Prostate gland (tissue), 2 donors: ENCODE data around the gene MLLT1. TPM values are rescaled to one million over a fixed set of nuclear protein-coding genes. Genes with fewer than 3 reads are reported as not detected.

Experiments
- DNase-seq: peaks from one replicate; pipeline ENCODE4 v3.0.0-alpha.2; 2019; ENCODE audit warnings: low spot score
- H3K27ac ChIP-seq, 2 donors: fragments of 200-600 bp; sonication (generic); 2 replicates each; pipeline ENCODE4 v1.5.1; 2017 to 2019
- H3K27me3 ChIP-seq: fragments of 200-600 bp; sonication (generic); replicated peaks from 2 replicates; pipeline ENCODE4 v1.5.1; 2019; ENCODE audit not compliant: insufficient read depth
- H3K36me3 ChIP-seq, 2 donors: fragments of 200-600 bp; sonication (generic); 1 replicate in 1 of 2; 2 replicates in 1 of 2; pipeline versions ENCODE4 v1.5.1 to v1.8.1; 2017 to 2019
- H3K4me1 ChIP-seq: fragments of 200-600 bp; sonication (generic); replicated peaks from 2 replicates; pipeline ENCODE4 v1.5.1; 2019
- H3K4me3 ChIP-seq, 2 donors: fragments of 200-600 bp; sonication (generic); 2 replicates each; pipeline ENCODE4 v1.5.1; 2017 to 2019
- H3K9me3 ChIP-seq: fragments of 200-600 bp; sonication (generic); 2 replicates; pipeline ENCODE4 v1.5.1; 2017
- POLR2A ChIP-seq: fragments of 450-650 bp; IDR thresholded peaks from one replicate; pipeline ENCODE4 v1.6.1; 2016; ENCODE audit warnings: antibody characterized with exemption, mild to moderate bottlenecking
- POLR2AphosphoS5 ChIP-seq: sonication (generic); formaldehyde crosslinking; IDR thresholded peaks from one replicate; pipeline ENCODE4 v1.6.1; 2017; ENCODE audit warnings: antibody characterized with exemption
- whole genome bisulfite sequencing: methylation state at CpG from one replicate; pipeline ENCODE4 v1.1.5; 2018; 5-methylcytosine and 5-hydroxymethylcytosine counted together
- intact Hi-C: fragments of 100-400 bp; cut with DNase I; formaldehyde crosslinking; loops from one replicate; pipeline ENCODE4 v1.14.2; 2022
- total RNA-seq, 2 donors: library from RNA; depleted of rRNA; stranded (reverse); fragments of >200 nt; gene quantifications; one replicate each; pipeline ENCODE4 v1.1.0, GENCODE V29; 2016
- TF ChIP-seq, protein P1 (sequence below), 4 experiments: fragments of 200-600 bp in 2 of 4; fragments of 450-650 bp in 2 of 4; sonication (generic) in 2 of 4; IDR thresholded peaks; 1 replicate in 3 of 4; 2 replicates in 1 of 4; pipeline ENCODE4 v1.5.1; 2016 to 2019; ENCODE audit warnings: antibody characterized with exemption in 4 of 4, mild to moderate bottlenecking in 2 of 4, moderate library complexity in 2 of 4

MLLT1 gene
- total RNA-seq, 2 donors from 2014 or later = 39.9 to 41.4 TPM

DNA sequence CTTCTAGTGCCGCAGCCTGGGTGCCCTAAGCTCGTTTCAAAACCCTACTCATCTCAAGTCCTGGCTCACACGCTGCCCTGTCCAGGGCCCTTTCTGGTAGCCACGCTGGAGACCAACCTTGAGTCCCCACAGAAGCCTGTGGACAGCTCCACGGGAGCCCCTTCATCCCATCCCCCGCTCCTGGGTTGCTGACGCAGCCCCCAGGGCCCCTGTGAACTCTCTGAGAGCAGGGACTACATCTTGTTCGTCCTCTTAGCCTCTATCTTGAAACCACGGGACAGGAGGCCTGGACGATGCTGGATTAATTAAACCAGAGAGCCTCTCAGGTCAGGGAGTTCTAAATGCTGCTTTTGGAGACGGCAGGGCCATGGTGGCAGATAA lies 7.4 kb downstream of the MLLT1 start:
- Histone ChIP-seq H3K36me3 (no peaks in the 10 kb centered on the region), H3K4me1 (peaks cover 61% of the 10 kb centered on the region), H3K27me3 (no peaks in the 10 kb centered on the region), H3K27ac (peak overlapping the region; percentile 79 to 87), H3K4me3 (no peak overlapping the region), H3K9me3 (no peaks in the 10 kb centered on the region)
- intact Hi-C loops = loop anchor here (5.0 to 10.0 kb wide), 3 partner anchors 40 to 218 kb away; partner anchors contain the start of gene KHSRP
- TF ChIP-seq POLR2A = no peak
- TF ChIP-seq, protein P1, sequence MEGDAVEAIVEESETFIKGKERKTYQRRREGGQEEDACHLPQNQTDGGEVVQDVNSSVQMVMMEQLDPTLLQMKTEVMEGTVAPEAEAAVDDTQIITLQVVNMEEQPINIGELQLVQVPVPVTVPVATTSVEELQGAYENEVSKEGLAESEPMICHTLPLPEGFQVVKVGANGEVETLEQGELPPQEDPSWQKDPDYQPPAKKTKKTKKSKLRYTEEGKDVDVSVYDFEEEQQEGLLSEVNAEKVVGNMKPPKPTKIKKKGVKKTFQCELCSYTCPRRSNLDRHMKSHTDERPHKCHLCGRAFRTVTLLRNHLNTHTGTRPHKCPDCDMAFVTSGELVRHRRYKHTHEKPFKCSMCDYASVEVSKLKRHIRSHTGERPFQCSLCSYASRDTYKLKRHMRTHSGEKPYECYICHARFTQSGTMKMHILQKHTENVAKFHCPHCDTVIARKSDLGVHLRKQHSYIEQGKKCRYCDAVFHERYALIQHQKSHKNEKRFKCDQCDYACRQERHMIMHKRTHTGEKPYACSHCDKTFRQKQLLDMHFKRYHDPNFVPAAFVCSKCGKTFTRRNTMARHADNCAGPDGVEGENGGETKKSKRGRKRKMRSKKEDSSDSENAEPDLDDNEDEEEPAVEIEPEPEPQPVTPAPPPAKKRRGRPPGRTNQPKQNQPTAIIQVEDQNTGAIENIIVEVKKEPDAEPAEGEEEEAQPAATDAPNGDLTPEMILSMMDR (IDR thresholded peaks at IDR 0.05) = no peak
- no peak for TF ChIP-seq POLR2AphosphoS5
- 45% methylated on average over 11 of the region's 11 CpGs for WGBS
- DNase-seq = no peak

DNA sequence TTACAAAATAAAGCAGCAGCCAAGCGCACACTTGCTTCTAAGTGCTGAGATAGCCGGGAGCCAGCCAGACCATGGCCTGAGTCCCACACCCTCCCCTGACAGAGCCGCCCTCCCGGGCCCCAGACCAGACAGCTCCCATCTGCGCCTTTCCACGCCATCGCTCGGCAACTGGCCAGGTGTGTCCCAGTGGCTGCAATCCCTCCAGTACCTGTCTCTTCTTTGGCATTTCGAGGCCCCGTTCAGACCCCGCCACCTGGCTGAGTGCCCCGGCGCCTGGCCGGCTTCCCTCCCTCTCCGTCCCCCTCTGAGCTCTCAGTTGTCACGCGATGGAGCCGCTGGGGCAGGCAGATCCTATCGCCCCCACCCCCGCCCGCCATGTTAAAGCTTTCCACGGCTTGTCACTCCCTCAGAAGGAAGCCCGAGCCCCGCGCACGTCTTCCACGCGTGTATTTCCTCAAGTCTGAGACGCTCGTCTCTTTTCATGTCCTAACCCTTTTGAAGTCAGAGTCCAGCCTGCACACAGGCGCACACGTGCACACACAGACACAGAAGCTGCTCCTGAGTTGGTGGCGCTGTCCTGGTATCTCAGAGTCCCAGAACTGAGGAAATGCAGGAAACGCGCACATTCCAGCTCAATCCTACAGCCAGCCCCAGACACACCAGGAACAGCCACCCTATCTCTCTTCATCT lies 7.9 kb downstream of the MLLT1 start:
- TF ChIP-seq POLR2AphosphoS5 (no peak), POLR2A (no peak)
- TF ChIP-seq, protein P1 (IDR thresholded peaks at IDR 0.05) = no peak
- Histone ChIP-seq H3K4me3 (peak overlapping the region; percentile 4 to 18), H3K4me1 (peaks cover 61% of the 10 kb centered on the region)

DNA sequence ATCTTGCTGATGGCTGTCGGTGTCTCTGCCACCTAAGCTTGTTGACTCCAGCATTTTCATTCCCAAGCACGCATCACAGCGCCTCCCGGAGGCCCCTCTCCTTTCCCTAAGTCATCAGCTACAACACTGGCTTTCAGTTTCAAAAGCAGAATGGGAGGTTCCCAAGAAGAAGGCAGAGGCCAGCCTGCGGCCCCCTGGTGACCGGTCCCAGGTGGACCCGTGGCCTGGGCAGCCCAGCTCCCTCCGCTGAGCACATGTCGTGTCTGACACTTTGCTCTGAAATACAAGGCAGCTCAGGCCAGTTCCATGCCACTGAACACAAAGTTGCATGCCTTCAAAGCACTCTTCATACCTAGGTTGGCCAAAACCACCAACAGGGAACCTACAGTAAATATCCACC lies 8.5 kb downstream of the MLLT1 start:
- intact Hi-C loops = loop anchor here (5.0 to 10.0 kb wide), 3 partner anchors 39 to 216 kb away; partner anchors contain the start of gene KHSRP
- Histone ChIP-seq H3K36me3 (no peaks in the 10 kb centered on the region), H3K4me3 (no peak overlapping the region), H3K27ac (peak overlapping the region; percentile 79 to 87), H3K4me1 (peaks cover 57% of the 10 kb centered on the region), H3K27me3 (no peaks in the 10 kb centered on the region), H3K9me3 (no peaks in the 10 kb centered on the region)
- TF ChIP-seq POLR2A = no peak
- TF ChIP-seq, protein P1 (IDR thresholded peaks at IDR 0.05) = peak in 1 of 4 experiments; percentile 10
- DNase-seq = no peak
- WGBS = 54% methylated on average over 9 of the region's 9 CpGs

More for the DNA sequence above, 7.9 kb downstream of the MLLT1 start:
- WGBS = 15% methylated on average over 35 of the region's 35 CpGs
- Histone ChIP-seq H3K27me3 (no peaks in the 10 kb centered on the region), H3K27ac (peak overlapping the region; percentile 79 to 87), H3K9me3 (no peaks in the 10 kb centered on the region), H3K36me3 (no peaks in the 10 kb centered on the region)
- intact Hi-C loops = loop anchor here (5.0 to 10.0 kb wide), 3 partner anchors 40 to 217 kb away; partner anchors contain the start of gene KHSRP
- DNase-seq = peak; percentile 62

DNA sequence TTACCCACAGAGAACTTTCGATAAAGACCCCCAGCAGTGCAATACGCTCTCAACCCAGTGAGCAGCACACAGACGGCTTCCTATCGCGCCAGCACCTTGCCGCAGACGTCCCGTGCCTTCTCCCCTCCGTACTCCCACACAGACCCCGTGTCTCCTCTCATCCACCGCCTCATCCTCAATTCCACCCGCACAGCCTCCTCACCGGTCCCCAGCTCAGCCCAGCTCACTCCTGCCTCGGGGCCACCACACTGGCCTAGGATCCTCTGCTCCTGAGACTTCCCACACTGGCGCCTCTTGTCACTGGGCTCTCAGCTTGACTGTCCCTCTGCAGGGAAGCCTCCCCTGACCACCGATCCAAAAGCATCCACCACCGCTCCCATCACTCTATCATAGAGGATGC lies 9.0 kb downstream of the MLLT1 start:
- 88% methylated on average over 17 of the region's 17 CpGs for WGBS
- no peak for DNase-seq
- peak overlapping the region; percentile 79 to 87 for H3K27ac ChIP-seq
- H3K4me1 ChIP-seq = peaks cover 55% of the 10 kb centered on the region
- no peaks in the 10 kb centered on the region for H3K36me3 ChIP-seq
- no peak for TF ChIP-seq POLR2AphosphoS5
- TF ChIP-seq, protein P1 (IDR thresholded peaks at IDR 0.05) = no peak
- no peak for TF ChIP-seq POLR2A
- intact Hi-C loops = loop anchor here (5.0 to 10.0 kb wide), 3 partner anchors 39 to 216 kb away; partner anchors contain the start of gene KHSRP
- no peaks in the 10 kb centered on the region for H3K9me3 ChIP-seq
- H3K4me3 ChIP-seq = no peak overlapping the region
- no peaks in the 10 kb centered on the region for H3K27me3 ChIP-seq
